ENCODE results near the gene AURKA.

- TF ChIP-seq, protein P1, sequence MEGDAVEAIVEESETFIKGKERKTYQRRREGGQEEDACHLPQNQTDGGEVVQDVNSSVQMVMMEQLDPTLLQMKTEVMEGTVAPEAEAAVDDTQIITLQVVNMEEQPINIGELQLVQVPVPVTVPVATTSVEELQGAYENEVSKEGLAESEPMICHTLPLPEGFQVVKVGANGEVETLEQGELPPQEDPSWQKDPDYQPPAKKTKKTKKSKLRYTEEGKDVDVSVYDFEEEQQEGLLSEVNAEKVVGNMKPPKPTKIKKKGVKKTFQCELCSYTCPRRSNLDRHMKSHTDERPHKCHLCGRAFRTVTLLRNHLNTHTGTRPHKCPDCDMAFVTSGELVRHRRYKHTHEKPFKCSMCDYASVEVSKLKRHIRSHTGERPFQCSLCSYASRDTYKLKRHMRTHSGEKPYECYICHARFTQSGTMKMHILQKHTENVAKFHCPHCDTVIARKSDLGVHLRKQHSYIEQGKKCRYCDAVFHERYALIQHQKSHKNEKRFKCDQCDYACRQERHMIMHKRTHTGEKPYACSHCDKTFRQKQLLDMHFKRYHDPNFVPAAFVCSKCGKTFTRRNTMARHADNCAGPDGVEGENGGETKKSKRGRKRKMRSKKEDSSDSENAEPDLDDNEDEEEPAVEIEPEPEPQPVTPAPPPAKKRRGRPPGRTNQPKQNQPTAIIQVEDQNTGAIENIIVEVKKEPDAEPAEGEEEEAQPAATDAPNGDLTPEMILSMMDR (IDR thresholded peaks at IDR 0.05) = no peak
- TF ChIP-seq POLR2AphosphoS5 (IDR thresholded peaks at IDR 0.05) (no peak), EP300 (IDR thresholded peaks at IDR 0.05) (no peak), POLR2A (IDR thresholded peaks at IDR 0.05) (no peak)
Observed at GRCh38 chr20:56347628-56348304, 44.2 kb downstream of the AURKA start.
